Mesothelial cell of epicardium (in vitro differentiated cells): ENCODE results near the gene EMP2. TPM values are rescaled to one million over a fixed set of nuclear protein-coding genes. Genes with fewer than 3 reads are reported as not detected.
"Not testable (repeated sequence)": the region's sequence is repeated elsewhere in the genome, so short reads cannot be mapped to it uniquely, and the experiment has no call there.

Source experiments
- DNase-seq, 2 experiments: peaks; one replicate each; pipeline ENCODE4 v3.0.0; 2021; ENCODE audit warnings: low spot score in 2 of 2; ENCODE audit not compliant: unreplicated experiment in 2 of 2
- H3K27ac Mint-ChIP-seq: 2 replicates; pipeline ENCODE4 v1.8.0; 2021; ENCODE audit warnings: mixed read lengths
- H3K27me3 Mint-ChIP-seq: 2 replicates; pipeline ENCODE4 v1.8.0; 2021; ENCODE audit warnings: low read depth, mixed read lengths
- H3K36me3 Mint-ChIP-seq: 2 replicates; pipeline ENCODE4 v1.8.0; 2021; ENCODE audit warnings: mixed read lengths
- H3K4me1 Mint-ChIP-seq: 2 replicates; pipeline ENCODE4 v1.8.0; 2021; ENCODE audit warnings: mixed read lengths
- H3K4me3 Mint-ChIP-seq: 2 replicates; pipeline ENCODE4 v1.8.0; 2021; ENCODE audit warnings: mild to moderate bottlenecking, moderate library complexity, mixed read lengths
- H3K9me3 Mint-ChIP-seq: 2 replicates; pipeline ENCODE4 v1.8.0; 2021; ENCODE audit warnings: mixed read lengths
- CTCF ChIP-seq: fragments of 200-600 bp; sonication (generic); IDR thresholded peaks from one replicate; pipeline ENCODE4 v1.5.0; 2021; ENCODE audit warnings: antibody characterized with exemption; ENCODE audit not compliant: unreplicated experiment
- total RNA-seq: library from RNA; stranded (reverse); gene quantifications from 3 replicates; pipeline ENCODE4 v1.2.1, GENCODE V29; 2021

The EMP2 gene
- total RNA-seq, 1 donor from 2014 or later = 53.8 TPM

- Mint-ChIP-seq H3K36me3 (peaks cover 28% of the 10 kb centered on the region), H3K27ac (peak overlapping the region; percentile 84), H3K9me3 (no peaks in the 10 kb centered on the region), H3K27me3 (peaks cover 3% of the 10 kb centered on the region), H3K4me3 (no peak overlapping the region), H3K4me1 (peaks cover 19% of the 10 kb centered on the region)
- TF ChIP-seq CTCF = no peak
- peak in 1 of 2 experiments; percentile 43 for DNase-seq
Observed at GRCh38 chr16:10539236-10539635, 41.2 kb downstream of the EMP2 start.

- TF ChIP-seq CTCF = no peak
- Mint-ChIP-seq H3K4me3 (no peak overlapping the region), H3K27ac (peak overlapping the region; percentile 84), H3K36me3 (peaks cover 31% of the 10 kb centered on the region), H3K27me3 (peaks cover 3% of the 10 kb centered on the region), H3K4me1 (peaks cover 21% of the 10 kb centered on the region), H3K9me3 (no peaks in the 10 kb centered on the region)
- DNase-seq = no peak
Observed at GRCh38 chr16:10538583-10538982, 41.8 kb downstream of the EMP2 start.

- peaks cover 25% of the 10 kb centered on the region for H3K36me3 Mint-ChIP-seq
- TF ChIP-seq CTCF = no peak
- DNase-seq = no peak
Observed at GRCh38 chr16:10537946-10538345, 42.5 kb downstream of the EMP2 start.

GRCh38 chr16:10536814-10537389 is 43.5 kb downstream of the EMP2 start:
- Mint-ChIP-seq H3K4me3 (no peak overlapping the region), H3K27ac (peak overlapping the region; percentile 23), H3K27me3 (peaks cover 3% of the 10 kb centered on the region), H3K4me1 (peaks cover 21% of the 10 kb centered on the region), H3K9me3 (no peaks in the 10 kb centered on the region), H3K36me3 (peaks cover 29% of the 10 kb centered on the region)
- no peak for DNase-seq
- no peak for TF ChIP-seq CTCF

More at GRCh38 chr16:10537946-10538345, 42.5 kb downstream of the EMP2 start:
- Mint-ChIP-seq H3K4me3 (no peak overlapping the region), H3K4me1 (peaks cover 21% of the 10 kb centered on the region), H3K27me3 (peaks cover 3% of the 10 kb centered on the region), H3K9me3 (no peaks in the 10 kb centered on the region), H3K27ac (no peak overlapping the region)

GRCh38 chr16:10536328-10536727 is 44.1 kb downstream of the EMP2 start:
- peaks cover 21% of the 10 kb centered on the region for H3K4me1 Mint-ChIP-seq
- H3K27ac Mint-ChIP-seq, H3K4me3 Mint-ChIP-seq, DNase-seq, H3K9me3 Mint-ChIP-seq, H3K27me3 Mint-ChIP-seq: not testable (repeated sequence)
- peaks cover 32% of the 10 kb centered on the region for H3K36me3 Mint-ChIP-seq

- Mint-ChIP-seq H3K36me3 (peaks cover 28% of the 10 kb centered on the region), H3K27me3 (peaks cover 3% of the 10 kb centered on the region), H3K4me3 (no peak overlapping the region), H3K27ac (no peak overlapping the region), H3K4me1 (peaks cover 21% of the 10 kb centered on the region), H3K9me3 (no peaks in the 10 kb centered on the region)
- TF ChIP-seq CTCF = no peak
- DNase-seq = no peak
Observed at GRCh38 chr16:10535461-10535860, 44.9 kb downstream of the EMP2 start.
